HepG2 (cell line): ENCODE data around the gene PKP3. TPM values are rescaled to one million over a fixed set of nuclear protein-coding genes. Genes with fewer than 3 reads are reported as not detected.

Experiments
- AHDC1 ChIP-seq: sonication (generic); formaldehyde crosslinking; IDR thresholded peaks from 2 replicates; pipeline ENCODE4 v1.5.1; 2020; ENCODE audit warnings: mild to moderate bottlenecking, missing genetic modification reagents, borderline replicate concordance
- CENPT ChIP-seq: sonication (generic); formaldehyde crosslinking; IDR thresholded peaks from 2 replicates; pipeline ENCODE4 v1.8.0; 2022; ENCODE audit warnings: low read depth, mild to moderate bottlenecking, moderate library complexity, missing genetic modification reagents
- MXD1 ChIP-seq: sonication (generic); formaldehyde crosslinking; IDR thresholded peaks from 2 replicates; pipeline ENCODE4 v1.4.0; 2020; ENCODE audit warnings: mild to moderate bottlenecking, missing genetic modification reagents
- MZF1 ChIP-seq: sonication (generic); formaldehyde crosslinking; IDR thresholded peaks from 2 replicates; pipeline ENCODE4 v1.8.1; 2023; ENCODE audit warnings: mild to moderate bottlenecking, missing genetic modification reagents, borderline replicate concordance
- ZFYVE20 ChIP-seq: sonication (generic); formaldehyde crosslinking; IDR thresholded peaks from 2 replicates; pipeline ENCODE4 v1.8.0; 2023; ENCODE audit warnings: low read depth, mild to moderate bottlenecking, moderate library complexity, missing genetic modification reagents, borderline replicate concordance
- ZNF275 ChIP-seq: sonication (generic); formaldehyde crosslinking; IDR thresholded peaks from 2 replicates; pipeline ENCODE4 v1.8.0; 2022; ENCODE audit warnings: missing genetic modification reagents, mild to moderate bottlenecking, inconsistent platforms, borderline replicate concordance
- ZNF670 ChIP-seq: sonication (generic); formaldehyde crosslinking; IDR thresholded peaks from 2 replicates; pipeline ENCODE4 v1.8.0; 2022; ENCODE audit warnings: mild to moderate bottlenecking, missing genetic modification reagents, borderline replicate concordance
- ZSCAN29 ChIP-seq: sonication (generic); formaldehyde crosslinking; conservative IDR thresholded peaks from 2 replicates; pipeline ENCODE4 v1.4.0; 2020; ENCODE audit warnings: mild to moderate bottlenecking, missing genetic modification reagents
- polyA plus RNA-seq, 8 experiments: library from polyadenylated mRNA; depleted of rRNA in 3 of 8; stranded (reverse) in 7 of 8; unstranded in 1 of 8; fragments of >200 nt; fragmentation: Illumina TruSeq in 4 of 8; extraction: Trizol in 4 of 8; gene quantifications; 2 replicates each; pipeline versions ENCODE4 v1.2.1 to v1.2.3, GENCODE V29; 2011 to 2016; ENCODE audit warnings: low read depth in 4 of 8, missing spikeins in 1 of 8, mixed read lengths in 1 of 8; ENCODE audit not compliant: insufficient read depth in 1 of 8
- total RNA-seq, 5 experiments: library from RNA; depleted of rRNA; stranded (reverse); fragments of >200 nt; fragmentation: Illumina TruSeq; extraction: Trizol; gene quantifications; 2 replicates each; pipeline ENCODE4 v1.2.3, GENCODE V29; 2016; ENCODE audit warnings: low read depth in 1 of 5

PKP3 gene
- total and polyA plus RNA-seq, 2 of the 13 experiments (the other 11 are each of a cell fraction or from before 2014, with no cell fraction given) = 18.0 to 28.7 TPM

- TF ChIP-seq ZNF670 (CRISPR knock-in tag) (no peak), ZFYVE20 (CRISPR knock-in tag) (no peak), CENPT (CRISPR knock-in tag) (no peak), AHDC1 (CRISPR knock-in tag) (no peak), ZSCAN29 (CRISPR knock-in tag) (no peak), ZNF275 (no peak), MXD1 (CRISPR knock-in tag) (no peak), MZF1 (CRISPR knock-in tag) (no peak)
- TF ChIP-seq, all 625 proteins: peak for 0
These were observed 28.9 kb upstream of the PKP3 start (continued) for GRCh38 chr11:364991-365725.
